PFSK-1 (cell line): ENCODE data around the gene SELENOI.

ENCODE experiments used
- FOXP2 ChIP-seq: optimal IDR thresholded peaks from 2 replicates; pipeline ENCODE3; 2011; ENCODE audit warnings: borderline replicate concordance, control low read depth, inconsistent platforms; ENCODE audit not compliant: insufficient read depth; ENCODE audit errors: extremely low read length, extremely low read depth
- POLR2AphosphoS5 ChIP-seq: IDR thresholded peaks from 2 replicates; pipeline ENCODE4 v1.6.1; 2012; ENCODE audit warnings: low read depth, mild to moderate bottlenecking, control low read depth, low read length, moderate library complexity
- REST ChIP-seq, 2 experiments: IDR thresholded peaks; 2 replicates each; pipeline versions ENCODE4 v1.6.1 to v1.8.0; 2011 to 2012; ENCODE audit warnings: low read depth in 2 of 2, low read length in 2 of 2, control low read depth in 1 of 2, inconsistent platforms in 1 of 2, mild to moderate bottlenecking in 1 of 2, moderate library complexity in 1 of 2; ENCODE audit not compliant: insufficient read depth in 1 of 2
- SIN3A ChIP-seq: IDR thresholded peaks from 2 replicates; pipeline ENCODE4 v1.6.1; 2012; ENCODE audit warnings: mild to moderate bottlenecking, low read length, moderate library complexity, borderline replicate concordance; ENCODE audit not compliant: insufficient read depth
- TAF1 ChIP-seq: IDR thresholded peaks from 2 replicates; pipeline ENCODE4 v1.6.1; 2012; ENCODE audit warnings: low read length, control low read depth, borderline replicate concordance; ENCODE audit not compliant: insufficient read depth

Gene SELENOI

GRCh38 chr2:26387189-26387588, 41.2 kb downstream of the SELENOI start:
- TF ChIP-seq TAF1 = no peak
- no peak for TF ChIP-seq REST (IDR thresholded peaks at IDR 0.05; ENCODE audit: insufficient read depth in 1 of 2, low read depth in 2 of 2, low read length in 2 of 2)
- TF ChIP-seq POLR2AphosphoS5 = no peak
- no peak for TF ChIP-seq SIN3A
- TF ChIP-seq FOXP2 = no peak

- TF ChIP-seq FOXP2 = no peak
- no peak for TF ChIP-seq TAF1
- no peak for TF ChIP-seq REST (IDR thresholded peaks at IDR 0.05; ENCODE audit: insufficient read depth in 1 of 2, low read depth in 2 of 2, low read length in 2 of 2)
- no peak for TF ChIP-seq SIN3A
- TF ChIP-seq POLR2AphosphoS5 = no peak
Measured at GRCh38 chr2:26394694-26395093, 48.8 kb downstream of the SELENOI start.

GRCh38 chr2:26395394-26395793, 49.5 kb downstream of the SELENOI start:
- TF ChIP-seq FOXP2 = no peak
- no peak for TF ChIP-seq SIN3A
- no peak for TF ChIP-seq REST (IDR thresholded peaks at IDR 0.05; ENCODE audit: insufficient read depth in 1 of 2, low read depth in 2 of 2, low read length in 2 of 2)
- no peak for TF ChIP-seq TAF1
- TF ChIP-seq POLR2AphosphoS5 = no peak

GRCh38 chr2:26396734-26397298, 50.9 kb downstream of the SELENOI start:
- TF ChIP-seq POLR2AphosphoS5 = no peak
- no peak for TF ChIP-seq FOXP2
- no peak for TF ChIP-seq SIN3A
- no peak for TF ChIP-seq TAF1
- TF ChIP-seq REST (IDR thresholded peaks at IDR 0.05; ENCODE audit: insufficient read depth in 1 of 2, low read depth in 2 of 2, low read length in 2 of 2) = no peak

GRCh38 chr2:26399771-26400376, 53.9 kb downstream of the SELENOI start:
- TF ChIP-seq REST (IDR thresholded peaks at IDR 0.05; ENCODE audit: insufficient read depth in 1 of 2, low read depth in 2 of 2, low read length in 2 of 2) = no peak
- no peak for TF ChIP-seq SIN3A
- no peak for TF ChIP-seq POLR2AphosphoS5
- no peak for TF ChIP-seq FOXP2
- no peak for TF ChIP-seq TAF1
